SK-N-MC (cell line): ENCODE results near the gene CYB561.

Experiments used
- EZH2 ChIP-seq: fragments of 200-600 bp; sonication (generic); IDR thresholded peaks from one replicate; pipeline ENCODE4 v1.6.1; 2017; ENCODE audit warnings: antibody characterized with exemption
- POLR2AphosphoS5 ChIP-seq: IDR thresholded peaks from 2 replicates; pipeline ENCODE4 v1.6.1; 2012; ENCODE audit warnings: mild to moderate bottlenecking, low read depth, low read length, borderline replicate concordance

GRCh38 chr17:63434951-63435571, 11.0 kb downstream of the CYB561 start:
- TF ChIP-seq EZH2 (no peak), POLR2AphosphoS5 (no peak)
